Frontal cortex (tissue), 4 donors: ENCODE results near the gene CLK2. TPM values are rescaled to one million over a fixed set of nuclear protein-coding genes. Genes with fewer than 3 reads are reported as not detected.
A peak's percentile ranks its signal among the peaks of the same experiment; 100 is the strongest.
"Not testable (repeated sequence)": the region's sequence is repeated elsewhere in the genome, so short reads cannot be mapped to it uniquely, and the experiment has no call there.

Experiments used
- DNase-seq, 2 donors: peaks; one replicate each; pipeline ENCODE4 v3.0.0; 2012; ENCODE audit warnings: low spot score in 2 of 2
- FAIRE-seq: peaks from 2 replicates; lab custom pipeline; 2012; peaks lifted over from hg19 to GRCh38; lab: Jason Lieb, UNC
- total RNA-seq: library from RNA; depleted of rRNA; stranded (reverse); fragments of >200 nt; gene quantifications from one replicate; pipeline ENCODE4 v1.2.3, GENCODE V29; 2014
- donor health status: control.
- donor health status: control.
- donor health status: control.

CLK2 gene
- total RNA-seq, 1 donor from 2014 or later: 25.3 TPM

DNA sequence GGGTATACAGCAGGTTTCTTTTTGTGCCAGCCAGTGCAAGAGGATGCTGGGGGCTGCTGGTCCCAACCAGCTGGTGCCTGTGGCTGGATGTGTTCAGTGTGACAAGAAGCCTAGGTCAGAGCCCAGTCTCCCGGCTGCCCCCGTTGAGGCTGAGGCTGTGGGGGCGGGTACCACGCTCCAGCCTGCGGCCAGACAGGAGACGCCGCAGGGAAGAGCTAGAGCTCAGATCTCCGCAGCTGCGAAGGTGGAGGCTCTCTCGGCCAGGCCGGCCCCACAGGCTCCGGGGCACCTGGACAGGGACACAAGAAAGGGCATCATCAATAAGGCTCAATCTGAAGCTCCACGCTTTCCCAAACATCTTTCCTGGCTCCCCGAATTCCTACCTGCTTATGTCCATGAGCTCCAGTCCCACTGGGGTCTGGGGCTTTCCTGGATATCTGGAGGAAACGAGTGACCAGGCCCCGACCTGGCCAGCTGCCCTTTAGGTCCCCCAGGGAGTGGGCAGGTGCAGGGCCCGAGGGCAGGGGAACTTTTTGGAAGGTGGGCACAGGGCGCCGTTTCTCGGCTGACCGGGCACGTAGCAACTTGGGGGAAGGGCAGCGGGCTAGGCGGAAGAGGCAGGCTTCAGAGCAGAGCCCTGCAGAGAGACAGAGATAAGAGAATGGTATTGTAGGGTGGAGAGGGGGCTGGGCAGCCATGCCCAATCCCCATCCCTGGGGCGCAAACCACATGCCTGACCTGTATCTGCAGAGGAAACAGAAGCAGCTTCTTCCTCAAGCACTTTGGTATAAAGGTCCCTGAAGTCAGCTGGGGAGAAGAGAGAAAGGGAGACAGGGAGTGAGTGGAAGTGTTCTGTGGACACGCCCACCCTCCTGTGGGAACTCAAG, 25.4 kb downstream of the CLK2 start:
- FAIRE-seq (no peak), DNase-seq (no peak)

DNA sequence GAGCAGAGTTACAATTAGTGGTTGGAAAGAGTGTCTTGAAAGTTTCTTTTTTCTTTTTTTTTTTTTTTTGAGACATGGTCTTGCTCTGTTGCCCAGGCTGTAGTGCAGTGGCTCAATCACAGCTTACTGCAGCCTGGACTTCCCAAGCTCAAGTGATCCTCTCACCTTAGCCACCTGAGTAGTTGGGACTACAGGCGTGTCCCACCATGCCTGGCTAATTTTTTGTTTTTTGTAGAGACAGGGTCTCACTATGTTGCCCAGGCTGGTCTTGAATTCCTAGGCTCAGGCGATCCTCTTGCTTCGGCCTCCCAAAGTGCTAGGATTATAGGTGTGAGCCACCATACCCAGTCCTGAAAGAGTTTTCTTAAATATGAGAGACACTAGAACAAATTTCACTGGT, 26.5 kb downstream of the CLK2 start:
- DNase-seq, FAIRE-seq: not testable (repeated sequence)

DNA sequence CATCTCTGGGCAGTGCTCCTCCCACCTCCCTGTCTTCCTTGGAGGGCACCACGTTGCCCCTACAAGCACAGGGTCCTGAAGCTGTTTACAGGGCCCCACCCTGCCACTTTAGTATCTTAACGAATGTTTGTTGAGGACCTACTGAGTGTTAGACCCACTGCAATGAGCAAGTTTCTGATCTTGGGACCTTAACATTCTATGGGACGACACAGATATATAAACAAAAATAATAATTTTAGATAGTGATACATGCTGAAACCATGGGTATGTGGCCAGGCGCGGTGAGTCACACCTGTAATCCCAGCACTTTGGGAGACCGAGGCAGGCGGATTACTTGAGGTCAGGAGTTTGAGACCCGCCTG, 28.2 kb downstream of the CLK2 start:
- no peak for FAIRE-seq
- DNase-seq: no peak

DNA sequence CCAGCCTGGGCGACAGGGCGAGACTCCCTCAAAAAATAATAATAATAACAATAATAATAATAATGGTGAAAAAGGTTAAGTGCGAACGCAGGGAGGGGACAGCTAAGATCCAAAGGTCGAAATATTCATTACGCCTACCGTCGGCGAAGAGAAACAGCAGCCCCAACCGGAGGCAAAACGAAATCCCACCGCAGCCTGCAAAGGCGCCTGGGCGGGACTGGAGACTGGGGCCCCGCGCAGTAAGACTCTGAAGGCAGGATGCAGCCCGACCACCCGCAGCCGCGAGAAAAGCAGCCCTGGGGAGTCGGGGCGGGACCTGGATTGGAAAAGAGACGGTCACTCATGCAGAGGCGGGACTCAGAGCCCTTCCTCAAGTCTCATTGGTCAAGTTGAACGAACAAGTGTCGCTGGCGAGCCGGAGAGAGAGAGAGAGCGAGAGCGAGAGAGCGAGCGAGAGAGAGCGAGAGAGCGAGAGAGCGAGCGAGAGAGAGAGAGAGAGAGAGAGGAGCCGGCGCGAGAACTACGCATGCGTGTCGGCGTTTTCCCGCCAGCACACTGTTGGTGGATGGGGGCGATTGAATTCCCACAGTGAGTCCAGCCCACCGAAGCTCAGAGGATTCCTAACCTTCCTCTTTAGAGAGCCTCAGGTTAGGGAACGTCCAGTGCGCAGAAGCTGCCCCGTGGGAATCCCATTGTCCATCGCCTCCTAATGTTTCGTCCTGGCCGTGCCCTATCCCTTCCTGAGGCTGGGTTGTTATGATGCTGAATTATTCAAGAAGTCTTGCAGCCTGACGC, 28.7 kb downstream of the CLK2 start:
- FAIRE-seq: no peak

DNA sequence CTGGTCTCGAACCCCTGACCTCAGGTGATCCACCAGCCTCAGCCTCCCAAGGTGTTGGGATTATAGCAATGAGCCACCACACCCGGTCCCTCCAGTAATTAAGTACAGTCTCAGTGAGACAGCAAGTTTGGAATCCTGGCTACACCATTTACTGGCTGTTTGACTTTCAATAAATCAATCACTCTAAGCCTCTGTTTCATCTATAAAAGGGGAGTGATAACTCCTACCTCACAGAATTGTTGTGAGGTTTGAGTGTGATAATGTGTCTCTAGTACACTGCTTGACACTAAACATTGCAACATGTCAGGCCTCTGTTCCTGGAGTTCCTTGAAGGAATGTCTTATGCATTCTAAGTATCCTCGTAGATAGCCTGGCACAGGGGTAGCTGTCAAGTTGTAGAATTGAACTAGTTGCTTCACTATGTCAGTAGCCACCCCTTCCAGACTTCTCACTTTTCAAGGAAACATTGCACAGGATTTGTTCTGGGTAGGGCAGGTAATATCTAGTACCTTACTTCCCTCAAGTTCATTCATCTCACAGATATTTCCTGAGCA, 30.4 kb downstream of the CLK2 start:
- DNase-seq: no peak
- no peak for FAIRE-seq

More for the DNA sequence above, 28.7 kb downstream of the CLK2 start:
- peak; percentile 87 to 94 for DNase-seq

DNA sequence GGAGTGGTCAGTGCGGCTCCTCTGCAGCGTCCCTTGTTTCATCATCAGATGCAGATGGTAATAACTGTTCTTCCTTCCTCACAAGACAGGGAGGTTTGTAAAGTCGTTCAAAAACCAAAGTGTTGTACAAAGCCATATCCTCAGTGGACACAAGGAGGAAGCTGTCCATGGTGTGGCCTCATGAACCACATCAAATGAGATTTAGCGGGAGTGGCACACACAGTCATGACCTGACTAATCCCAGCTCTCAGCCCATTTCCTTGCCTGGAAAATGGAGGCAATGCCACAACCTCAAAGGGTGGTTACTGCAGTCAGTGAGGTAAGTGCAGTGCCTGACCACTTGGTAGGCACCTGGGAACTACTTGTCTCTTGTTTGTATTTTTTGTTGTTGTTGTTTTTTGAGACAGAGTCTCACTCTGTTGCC, 31.5 kb downstream of the CLK2 start:
- no peak for FAIRE-seq
- DNase-seq: no peak

DNA sequence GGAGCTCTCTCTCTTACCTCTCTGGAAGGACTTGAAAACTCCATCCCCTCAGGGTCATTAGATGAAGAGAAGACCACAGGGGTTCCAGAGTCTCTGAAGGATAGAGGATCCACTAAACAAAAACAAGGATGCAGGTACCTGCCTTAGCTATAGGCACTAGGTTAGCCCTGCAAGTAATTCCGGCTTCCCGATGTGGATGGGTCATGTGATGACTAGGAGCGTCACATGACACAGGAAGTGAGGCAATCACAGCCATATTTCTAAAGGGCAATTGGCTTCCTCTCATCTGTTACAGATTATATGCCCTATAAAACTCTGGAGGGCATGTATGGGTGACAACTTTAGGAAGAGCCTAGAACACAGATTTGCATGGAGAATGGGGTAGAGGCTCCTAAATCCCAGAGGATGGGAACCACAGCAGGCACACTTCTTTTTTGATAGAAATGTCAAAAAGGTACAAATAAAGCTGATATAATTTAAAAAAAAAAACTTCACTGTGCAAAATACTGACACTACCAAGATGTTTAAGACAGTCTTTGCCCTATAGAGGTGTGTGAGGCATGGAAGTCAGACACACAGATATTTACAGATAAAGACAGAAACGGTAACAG, 32.1 kb downstream of the CLK2 start:
- peak; percentile 78 to 82 for DNase-seq
- no peak for FAIRE-seq

DNA sequence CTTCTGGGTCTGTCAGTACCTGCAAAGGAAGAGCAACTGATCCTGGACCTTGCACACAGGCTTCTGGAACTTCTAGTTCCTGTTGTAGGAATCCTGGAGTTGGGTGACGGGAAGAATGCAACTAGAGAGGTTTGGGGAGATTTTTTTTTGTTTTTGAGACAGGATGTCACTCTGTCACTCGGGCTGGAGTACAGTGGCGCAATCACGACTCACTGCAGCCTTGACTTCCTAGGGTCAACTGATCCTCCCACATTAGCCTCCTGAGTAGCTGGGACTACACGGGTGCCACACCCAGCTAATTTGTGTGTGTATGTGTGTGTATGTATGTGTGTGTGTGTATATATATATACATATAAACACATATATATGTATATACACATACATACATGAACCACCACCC, 36.9 kb downstream of the CLK2 start:
- no peak for FAIRE-seq

DNA sequence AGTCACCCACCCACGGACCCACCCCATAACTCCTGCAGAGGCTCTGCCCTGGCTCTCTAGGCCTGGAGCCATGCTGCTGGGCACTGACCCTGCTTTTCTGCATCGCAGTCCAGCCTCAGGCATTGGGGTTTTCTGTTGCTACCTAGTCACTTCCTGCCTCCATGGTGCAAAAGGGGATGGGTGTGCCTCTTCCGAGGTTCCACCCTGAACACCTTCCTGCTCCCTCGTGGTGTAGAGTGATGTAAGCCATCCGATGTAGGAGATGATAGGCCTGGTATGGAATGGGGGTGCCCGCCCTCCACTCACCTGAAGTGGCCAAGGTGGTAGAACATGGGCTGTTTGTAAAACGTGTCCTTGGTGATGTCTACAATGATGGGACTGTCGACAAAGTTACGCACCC, 37.9 kb downstream of the CLK2 start:
- DNase-seq, FAIRE-seq: not testable (repeated sequence)

More for the DNA sequence above, 36.9 kb downstream of the CLK2 start:
- no peak for DNase-seq

DNA sequence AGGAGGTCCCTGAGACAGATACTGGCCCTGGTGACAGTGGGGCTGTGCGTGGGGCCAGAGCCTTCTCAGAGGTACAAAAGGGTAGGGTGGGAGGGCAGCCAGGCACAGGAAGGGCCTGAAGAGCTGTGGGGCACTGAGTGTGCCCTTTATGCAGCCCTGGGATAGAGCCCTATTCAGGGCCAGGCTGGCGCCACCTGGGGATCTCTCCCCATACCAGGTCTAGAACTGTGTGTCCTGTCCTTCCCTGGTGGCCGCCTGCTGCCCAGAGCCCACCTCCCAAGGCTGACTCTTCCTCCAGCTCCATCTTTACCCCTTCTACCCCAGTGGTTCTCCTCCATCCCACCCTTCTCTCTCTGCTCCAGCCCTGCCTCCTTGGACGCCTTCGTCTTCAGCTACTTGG, 39.8 kb downstream of the CLK2 start:
- not testable (repeated sequence) for DNase-seq, FAIRE-seq

DNA sequence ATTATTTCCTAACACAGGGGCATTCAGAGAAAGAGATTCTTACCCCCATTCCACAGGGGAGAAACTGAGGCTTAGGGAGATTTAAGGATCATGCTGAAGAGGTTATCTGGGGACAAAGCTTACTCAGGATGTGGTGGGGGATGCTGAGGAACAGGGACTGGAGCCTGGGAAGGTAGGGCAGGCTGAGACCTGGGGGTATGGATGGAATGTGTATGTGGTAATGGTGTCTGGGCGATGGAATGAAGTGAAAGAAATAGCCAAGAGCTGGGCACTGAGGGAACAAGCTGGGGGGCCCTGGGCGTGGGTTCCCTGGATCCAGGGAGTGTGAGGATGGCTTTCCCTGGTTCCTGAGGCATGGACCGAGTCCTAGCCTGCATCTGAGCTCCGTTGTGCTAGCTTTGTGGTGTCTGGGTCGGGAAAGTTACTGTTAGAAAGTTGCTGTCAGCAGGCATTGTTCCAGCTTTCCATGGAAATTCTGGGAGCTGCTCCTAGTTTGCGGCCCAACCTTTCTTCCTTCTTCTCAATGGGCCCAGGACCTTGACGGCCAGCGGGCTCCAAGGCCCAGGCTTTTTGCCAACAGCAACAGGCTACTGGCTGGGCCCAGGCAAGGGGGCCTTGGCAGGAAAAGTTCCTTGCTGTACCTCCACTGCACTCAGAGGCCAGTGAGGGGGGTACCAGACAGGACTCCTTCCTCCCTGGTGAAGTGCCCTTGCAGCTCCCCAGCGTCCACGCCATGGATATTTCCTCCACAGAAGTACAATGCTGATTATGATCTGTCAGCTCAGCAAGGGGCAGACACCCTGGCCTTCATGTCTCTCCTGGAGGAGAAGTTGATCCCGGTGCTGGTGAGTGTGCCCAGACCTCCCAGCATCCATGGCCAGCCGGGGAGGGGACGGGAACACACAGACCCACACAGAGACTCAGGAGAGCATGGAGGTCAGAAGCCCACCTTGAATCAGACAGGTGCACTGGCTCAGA, 41.0 kb downstream of the CLK2 start:
- FAIRE-seq, DNase-seq: not testable (repeated sequence)

DNA sequence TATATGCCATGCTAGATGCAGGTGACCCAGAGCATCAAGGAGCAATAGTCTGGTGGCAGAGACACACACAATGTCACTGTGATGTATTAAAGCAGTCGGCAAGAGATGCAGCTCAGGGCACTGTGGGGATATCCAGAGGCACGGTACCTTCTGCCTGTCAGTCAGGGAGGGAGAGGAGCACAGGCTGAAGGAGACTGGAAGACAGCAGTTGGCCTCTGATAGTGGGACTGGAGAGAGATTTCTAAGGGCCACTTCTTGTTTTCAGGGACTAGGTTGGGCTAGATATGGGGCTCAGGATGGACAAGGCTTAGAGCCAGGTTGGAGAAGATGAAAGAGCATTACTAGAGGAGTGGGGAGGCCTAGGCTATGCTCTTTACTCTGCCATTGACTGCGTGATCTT, 42.0 kb downstream of the CLK2 start:
- DNase-seq, FAIRE-seq: not testable (repeated sequence)

DNA sequence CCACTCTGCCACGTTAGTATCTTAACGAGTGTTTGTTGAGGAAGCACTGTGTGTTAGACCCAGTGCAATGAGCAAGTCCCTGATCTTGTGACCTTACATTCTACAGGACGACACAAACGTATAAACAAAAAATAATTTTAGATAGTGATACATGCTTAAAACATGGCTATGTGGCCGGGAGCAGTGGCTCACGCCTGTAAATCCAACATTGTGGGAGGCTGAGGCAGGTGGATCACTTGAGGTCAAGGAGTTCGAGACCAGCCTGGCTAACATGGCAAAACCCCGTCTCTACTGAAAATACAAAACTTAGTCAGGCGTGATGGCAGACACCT, 45.2 kb downstream of the CLK2 start:
- FAIRE-seq (no peak), DNase-seq (no peak)

DNA sequence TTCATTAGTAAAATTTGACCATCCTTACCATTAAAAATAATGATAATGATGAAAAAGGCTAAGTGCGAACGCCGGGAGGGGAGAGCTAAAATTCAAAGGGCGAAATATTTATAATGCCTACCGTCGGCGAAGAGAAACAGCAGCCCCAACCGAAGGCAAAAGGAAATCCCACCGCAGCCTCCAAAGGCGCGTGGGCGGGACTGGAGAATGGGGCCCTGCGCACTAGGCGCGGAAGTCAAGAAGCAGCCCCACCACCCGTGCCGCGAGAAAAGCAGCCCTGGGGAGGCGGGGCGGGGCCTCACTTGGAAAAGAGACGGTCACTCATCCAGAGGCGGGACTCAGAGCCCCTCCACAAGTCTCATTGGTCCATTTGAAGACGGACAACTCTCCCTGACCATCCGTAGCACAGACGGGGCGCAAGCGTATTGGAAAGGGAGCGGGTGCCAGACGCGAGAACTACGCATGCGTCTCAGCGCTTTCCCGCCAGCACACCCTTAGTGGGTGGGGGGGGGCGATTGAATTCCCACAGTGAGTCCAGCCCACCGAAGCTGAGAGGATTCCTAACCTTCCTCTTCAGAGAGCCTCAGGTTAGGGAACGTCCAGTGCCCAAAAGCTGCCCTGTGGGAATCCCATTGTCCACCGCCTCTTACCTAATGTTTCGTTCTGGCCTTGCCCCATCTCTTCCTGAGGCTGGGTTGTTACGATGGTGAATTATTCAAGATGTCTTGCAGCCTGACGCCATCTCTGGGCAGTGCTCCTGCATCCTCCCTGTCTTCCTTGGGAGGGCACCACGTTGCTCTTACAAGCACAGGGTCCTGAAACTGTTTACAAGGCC, 45.8 kb downstream of the CLK2 start:
- DNase-seq (peak; percentile 90 to 98), FAIRE-seq (peak; percentile 33)

DNA sequence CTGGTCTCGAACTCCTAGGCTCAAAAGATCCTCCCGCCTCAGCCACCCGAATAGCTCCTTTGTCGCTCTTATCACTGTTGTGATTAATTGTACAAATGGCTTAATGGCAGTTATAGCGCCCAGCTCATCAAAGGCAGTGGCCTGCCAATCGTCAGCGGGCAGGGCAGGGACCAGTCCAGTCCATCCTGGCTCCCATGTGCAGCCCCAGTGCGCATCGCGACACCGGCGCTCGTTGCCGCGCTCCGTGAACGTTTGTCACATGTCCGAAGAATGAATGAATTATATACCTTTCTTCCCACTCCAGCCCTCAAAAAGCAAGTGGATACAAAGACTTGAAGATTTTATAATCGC, 46.4 kb downstream of the CLK2 start:
- no peak for DNase-seq
- FAIRE-seq: no peak

DNA sequence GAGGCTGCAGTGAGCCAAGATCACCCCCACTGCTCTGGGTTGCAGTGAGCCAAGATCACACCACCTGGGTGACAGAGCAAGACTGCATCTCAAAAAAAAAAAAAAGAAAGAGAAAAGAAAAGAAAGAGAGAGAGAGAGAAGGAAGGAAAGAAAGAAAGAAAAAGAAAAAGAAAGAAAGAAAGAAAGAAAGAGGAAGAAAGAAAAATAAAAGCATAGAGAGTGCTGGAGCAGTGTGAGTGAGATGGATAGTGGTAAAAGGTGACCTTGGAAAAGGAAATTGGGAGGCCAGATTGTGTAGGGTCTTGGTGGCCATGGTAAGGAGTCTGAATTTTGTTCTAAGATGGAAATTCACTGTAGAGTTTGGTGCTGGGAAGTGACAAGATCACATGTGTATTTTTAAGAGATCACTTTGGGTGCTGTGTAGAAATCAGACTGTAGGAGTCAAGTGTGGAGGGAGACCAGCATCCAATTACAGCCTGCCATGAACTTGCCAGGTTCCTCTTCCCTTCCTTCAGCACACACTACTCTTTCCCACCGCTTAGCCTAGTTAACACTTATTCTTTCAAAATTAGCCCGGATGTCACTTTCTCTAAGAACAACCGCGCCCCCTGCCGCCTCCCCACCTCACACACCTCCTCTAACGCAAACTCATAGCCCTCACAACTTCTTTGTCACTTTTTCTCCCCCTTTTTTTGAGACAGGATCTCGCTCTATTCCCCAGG, 47.0 kb downstream of the CLK2 start:
- DNase-seq (peak in 1 of 2 donors; percentile 48), FAIRE-seq (no peak)

DNA sequence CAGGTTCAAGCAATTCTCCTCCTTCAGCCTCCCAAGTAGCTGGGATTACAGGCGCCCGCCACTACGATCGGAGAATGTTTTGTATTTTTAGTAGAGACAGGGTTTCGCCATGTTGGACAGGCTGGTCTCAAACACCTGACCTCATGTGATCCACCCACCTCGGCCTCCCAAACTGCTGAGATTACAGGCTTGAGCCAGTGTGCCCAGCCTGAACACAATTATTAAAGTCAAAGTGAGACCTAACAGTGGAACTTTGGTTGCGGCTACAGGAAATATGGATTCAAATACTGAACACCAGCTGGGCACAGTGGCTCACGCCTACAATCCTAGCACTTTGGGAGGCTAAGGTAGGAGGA, 47.9 kb downstream of the CLK2 start:
- FAIRE-seq, DNase-seq: not testable (repeated sequence)

DNA sequence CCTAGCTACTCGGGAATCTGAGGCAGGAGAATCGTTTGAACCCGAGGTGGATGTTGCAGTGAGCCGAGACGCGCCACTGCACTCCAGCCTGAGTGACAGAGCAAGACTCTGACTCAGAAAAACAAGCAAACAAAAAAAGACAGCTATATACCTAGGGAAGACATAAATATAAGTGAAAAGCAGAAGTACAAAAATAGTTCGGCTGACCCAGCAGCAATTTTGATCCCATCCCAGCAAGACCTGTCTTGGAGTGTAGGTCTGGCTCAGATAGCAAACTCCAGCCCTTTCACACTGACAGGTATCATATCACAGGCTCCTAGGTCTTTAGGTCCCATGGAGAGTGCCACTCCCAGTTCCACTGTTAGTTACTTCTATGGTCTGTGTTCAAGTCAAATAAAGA, 50.3 kb downstream of the CLK2 start:
- no peak for DNase-seq
- no peak for FAIRE-seq
